ENCODE data around the gene KDM6A. TPM values are rescaled to one million over a fixed set of nuclear protein-coding genes. Genes with fewer than 3 reads are reported as not detected.

Gene KDM6A
- total and polyA plus RNA-seq, 2 donors (not counting 1 experiment from before 2014, with no cell fraction given), result 33.3 to 57.0 TPM

DNA sequence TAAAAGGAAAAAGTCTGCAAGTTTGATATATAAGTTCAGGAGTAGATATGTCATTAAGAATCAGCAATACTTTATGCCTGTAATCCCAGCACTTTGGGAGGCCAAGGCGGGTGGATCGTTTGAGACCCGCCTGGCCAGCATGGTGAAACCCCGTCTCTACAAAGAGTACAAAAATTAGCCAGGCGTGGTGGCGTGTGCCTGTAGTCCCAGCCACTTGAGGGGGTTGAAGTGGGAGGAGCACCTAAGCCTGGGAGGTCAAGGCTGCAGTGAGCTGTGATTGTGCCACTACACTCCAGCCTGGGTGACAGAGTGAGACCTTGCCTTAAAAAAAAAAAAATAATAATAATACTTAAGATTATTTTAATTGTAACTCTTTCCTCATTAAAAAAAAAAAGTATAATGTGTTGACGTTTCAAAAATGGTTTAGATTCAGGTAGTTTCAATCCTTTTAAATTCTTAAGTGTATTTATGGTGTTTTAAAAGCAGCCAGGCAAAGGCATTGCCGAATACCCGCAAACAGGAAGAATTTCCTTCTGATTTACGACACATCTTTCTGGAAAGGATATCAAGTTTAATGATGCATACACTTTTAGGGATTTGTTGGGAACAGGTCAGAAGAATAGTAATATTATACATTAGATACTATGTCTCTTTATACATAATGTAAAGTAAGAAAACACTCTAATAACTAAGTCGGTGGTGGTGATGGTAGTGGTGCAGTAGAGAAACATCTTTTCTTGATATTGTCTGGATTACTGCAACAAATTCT, 80.9 kb downstream of the KDM6A start:
- Histone ChIP-seq H3K9me3 (ENCODE audit: control extremely low read depth in 1 of 3, control insufficient read depth in 2 of 3, insufficient read depth in 1 of 3, low read length in 2 of 3) (peaks cover 0 to 3% (median 0%) of the 10 kb centered on the region in 3 donors), H3K4me2 (replicated peaks; ENCODE audit: low read depth, low read length, poor library complexity, severe bottlenecking) (no peak overlapping the region), H3K27me3 (replicated peaks in 1 of 4; ENCODE audit: control extremely low read depth in 1 of 4, control insufficient read depth in 3 of 4, insufficient read depth in 4 of 4, low read length in 3 of 4) (no peaks in the 10 kb centered on the region), H3K27ac (ENCODE audit: low read length in 2 of 2) (no peak overlapping the region), H2AFZ (ENCODE audit: insufficient read depth, low read depth, low read length, poor library complexity, severe bottlenecking) (no peak overlapping the region), H3K4me3 (ENCODE audit: control extremely low read depth in 1 of 5, extremely low read depth in 1 of 5, insufficient read depth in 1 of 5, low read depth in 2 of 5, low read length in 4 of 5) (no peak overlapping the region), H3K4me1 (ENCODE audit: control insufficient read depth in 2 of 2, insufficient read depth in 2 of 2, low read length in 2 of 2) (peaks cover 0 to 20% of the 10 kb centered on the region in 2 donors), H4K20me1 (ENCODE audit: control insufficient read depth, insufficient read depth, low read length, poor library complexity, severe bottlenecking) (peaks cover 82% of the 10 kb centered on the region), H3K36me3 (replicated peaks in 1 of 2; ENCODE audit: control extremely low read depth in 1 of 2, control insufficient read depth in 1 of 2, extremely low read depth in 1 of 2, insufficient read depth in 2 of 2, low read length in 1 of 2) (no peaks in the 10 kb centered on the region), H3K9ac (ENCODE audit: low read length) (no peak overlapping the region), H3K79me2 (ENCODE audit: control insufficient read depth, insufficient read depth, low read length) (peaks cover 98% of the 10 kb centered on the region)
- no peaks in the 10 kb centered on the region for H3K27me3 Mint-ChIP-seq
- peaks cover 49% of the 10 kb centered on the region for H3K4me1 Mint-ChIP-seq
- POLR2A ChIA-PET, result no interaction called here
- TF ChIP-seq EZH2 (IDR thresholded peaks at IDR 0.05; ENCODE audit: borderline replicate concordance, insufficient read depth, low read depth, low read length, poor library complexity, severe bottlenecking), result no peak
- TF ChIP-seq, protein P1, sequence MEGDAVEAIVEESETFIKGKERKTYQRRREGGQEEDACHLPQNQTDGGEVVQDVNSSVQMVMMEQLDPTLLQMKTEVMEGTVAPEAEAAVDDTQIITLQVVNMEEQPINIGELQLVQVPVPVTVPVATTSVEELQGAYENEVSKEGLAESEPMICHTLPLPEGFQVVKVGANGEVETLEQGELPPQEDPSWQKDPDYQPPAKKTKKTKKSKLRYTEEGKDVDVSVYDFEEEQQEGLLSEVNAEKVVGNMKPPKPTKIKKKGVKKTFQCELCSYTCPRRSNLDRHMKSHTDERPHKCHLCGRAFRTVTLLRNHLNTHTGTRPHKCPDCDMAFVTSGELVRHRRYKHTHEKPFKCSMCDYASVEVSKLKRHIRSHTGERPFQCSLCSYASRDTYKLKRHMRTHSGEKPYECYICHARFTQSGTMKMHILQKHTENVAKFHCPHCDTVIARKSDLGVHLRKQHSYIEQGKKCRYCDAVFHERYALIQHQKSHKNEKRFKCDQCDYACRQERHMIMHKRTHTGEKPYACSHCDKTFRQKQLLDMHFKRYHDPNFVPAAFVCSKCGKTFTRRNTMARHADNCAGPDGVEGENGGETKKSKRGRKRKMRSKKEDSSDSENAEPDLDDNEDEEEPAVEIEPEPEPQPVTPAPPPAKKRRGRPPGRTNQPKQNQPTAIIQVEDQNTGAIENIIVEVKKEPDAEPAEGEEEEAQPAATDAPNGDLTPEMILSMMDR (IDR thresholded peaks at IDR 0.05), result no peak
- H3K27ac Mint-ChIP-seq, result peak overlapping the region; percentile 17
- DNase-seq (no peak), ATAC-seq (ENCODE audit: low read depth) (no peak)
- CTCF ChIA-PET, result no interaction called here
- intact Hi-C loops (cut with micrococcal nuclease), result no loop called here
- H3K9me3 Mint-ChIP-seq (ENCODE audit: insufficient read depth), result no peaks in the 10 kb centered on the region
- no peak overlapping the region for H3K4me3 Mint-ChIP-seq
- WGBS (ENCODE audit: insufficient coverage), result no CpG with 5 or more reads among the region's 11 CpGs

DNA sequence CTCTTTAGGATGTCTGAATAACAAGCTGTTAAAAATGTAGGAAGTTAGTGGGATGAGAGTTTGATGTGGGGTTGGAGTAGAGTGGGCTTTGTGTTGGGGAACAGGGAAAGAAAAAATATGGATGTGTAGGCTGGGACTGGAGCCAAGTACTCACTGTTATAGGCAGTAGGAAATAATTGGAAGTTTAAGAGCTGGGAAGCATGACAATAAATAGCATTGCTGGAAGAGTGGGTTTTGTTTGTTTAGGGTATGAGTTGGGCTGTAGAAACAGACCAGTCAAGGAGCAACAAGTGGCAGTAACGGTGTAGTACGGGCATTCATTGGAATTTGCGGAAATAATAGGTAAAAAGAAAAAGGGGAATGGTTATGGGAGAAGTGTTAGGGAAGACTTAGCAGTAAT, 81.6 kb downstream of the KDM6A start:
- DNase-seq, result no peak
- Mint-ChIP-seq H3K9me3 (ENCODE audit: insufficient read depth) (no peaks in the 10 kb centered on the region), H3K4me3 (no peak overlapping the region), H3K27me3 (no peaks in the 10 kb centered on the region), H3K27ac (peak overlapping the region; percentile 17), H3K4me1 (peaks cover 52% of the 10 kb centered on the region)
- Histone ChIP-seq H2AFZ (ENCODE audit: insufficient read depth, low read depth, low read length, poor library complexity, severe bottlenecking) (no peak overlapping the region), H3K9ac (ENCODE audit: low read length) (no peak overlapping the region), H3K4me2 (replicated peaks; ENCODE audit: low read depth, low read length, poor library complexity, severe bottlenecking) (no peak overlapping the region), H3K36me3 (replicated peaks in 1 of 2; ENCODE audit: control extremely low read depth in 1 of 2, control insufficient read depth in 1 of 2, extremely low read depth in 1 of 2, insufficient read depth in 2 of 2, low read length in 1 of 2) (no peaks in the 10 kb centered on the region), H3K4me3 (ENCODE audit: control extremely low read depth in 1 of 5, extremely low read depth in 1 of 5, insufficient read depth in 1 of 5, low read depth in 2 of 5, low read length in 4 of 5) (no peak overlapping the region), H3K27ac (ENCODE audit: low read length in 2 of 2) (no peak overlapping the region), H3K79me2 (ENCODE audit: control insufficient read depth, insufficient read depth, low read length) (peaks cover 96% of the 10 kb centered on the region), H3K9me3 (ENCODE audit: control extremely low read depth in 1 of 3, control insufficient read depth in 2 of 3, insufficient read depth in 1 of 3, low read length in 2 of 3) (peaks cover 0 to 3% (median 0%) of the 10 kb centered on the region in 3 donors), H3K27me3 (replicated peaks in 1 of 4; ENCODE audit: control extremely low read depth in 1 of 4, control insufficient read depth in 3 of 4, insufficient read depth in 4 of 4, low read length in 3 of 4) (no peaks in the 10 kb centered on the region), H3K4me1 (ENCODE audit: control insufficient read depth in 2 of 2, insufficient read depth in 2 of 2, low read length in 2 of 2) (peaks cover 0 to 20% of the 10 kb centered on the region in 2 donors), H4K20me1 (ENCODE audit: control insufficient read depth, insufficient read depth, low read length, poor library complexity, severe bottlenecking) (peaks cover 76% of the 10 kb centered on the region)
- ATAC-seq (ENCODE audit: low read depth), result no peak
- intact Hi-C loops (cut with micrococcal nuclease), result no loop called here
- ChIA-PET CTCF (no interaction called here), POLR2A (no interaction called here)
- no CpG with 5 or more reads among the region's 3 CpGs for WGBS (ENCODE audit: insufficient coverage)
- TF ChIP-seq, protein P1 (IDR thresholded peaks at IDR 0.05), result no peak
- no peak for TF ChIP-seq EZH2 (IDR thresholded peaks at IDR 0.05; ENCODE audit: borderline replicate concordance, insufficient read depth, low read depth, low read length, poor library complexity, severe bottlenecking)

Data from B cell (primary cell).